CD4-positive, alpha-beta T cell (primary cell): ENCODE results near the gene VPS18. TPM values are rescaled to one million over a fixed set of nuclear protein-coding genes. Genes with fewer than 3 reads are reported as not detected.

Source experiments
- ATAC-seq: fragments of 200-7000 bp; cut with Tn5 transposase; one replicate; pipeline ENCODE4 v1.10.0; 2022; ENCODE audit warnings: mild to moderate bottlenecking; ENCODE audit not compliant: poor library complexity
- CTCF ChIA-PET: fragments of 350-600 bp; sonication (Branson Sonifier 250); formaldehyde crosslinking; loops from one replicate; lab custom pipeline; 2021; ENCODE audit warnings: antibody characterized with exemption, inconsistent platforms; lab: Charles Lee
- POLR2A ChIA-PET: fragments of 350-600 bp; sonication (Branson Sonifier 250); formaldehyde crosslinking; loops from one replicate; lab custom pipeline; 2021; ENCODE audit warnings: antibody characterized with exemption, inconsistent platforms; lab: Charles Lee
- DNase-seq, 14 experiments: peaks; one replicate each; pipeline ENCODE4 v3.0.0-alpha.2; 2013 to 2020; ENCODE audit warnings: mixed read lengths in 2 of 14
- H3K27ac ChIP-seq, 2 donors: one replicate each; pipeline versions ENCODE4 v1.5.1 to v1.7.0; 2013; ENCODE audit warnings: low read length in 2 of 2, low read depth in 1 of 2, mild to moderate bottlenecking in 1 of 2
- H3K27me3 ChIP-seq, 2 experiments: 1 replicate in 1 of 2; 2 replicates in 1 of 2; pipeline versions ENCODE4 v1.6.1 to v1.7.0; 2013; ENCODE audit warnings: low read length in 2 of 2, control low read depth in 1 of 2, mild to moderate bottlenecking in 1 of 2, moderate library complexity in 1 of 2; ENCODE audit not compliant: insufficient read depth in 2 of 2, control insufficient read depth in 1 of 2
- H3K36me3 ChIP-seq: one replicate; pipeline ENCODE4 v1.6.1; 2013; ENCODE audit warnings: low read length, control low read depth; ENCODE audit not compliant: insufficient read depth
- H3K4me1 ChIP-seq: one replicate; pipeline ENCODE4 v1.6.1; 2013; ENCODE audit warnings: low read length, control low read depth; ENCODE audit not compliant: insufficient read depth
- H3K4me3 ChIP-seq: one replicate; pipeline ENCODE4 v1.5.1; 2013; ENCODE audit warnings: mild to moderate bottlenecking, low read length, moderate library complexity
- H3K9me3 ChIP-seq, 2 experiments: 1 replicate in 1 of 2; 2 replicates in 1 of 2; pipeline versions ENCODE4 v1.6.1 to v1.7.0; 2013; ENCODE audit warnings: low read length in 2 of 2, mild to moderate bottlenecking in 2 of 2, control low read depth in 1 of 2, moderate library complexity in 1 of 2; ENCODE audit not compliant: control insufficient read depth in 1 of 2, insufficient read depth in 1 of 2
- H3K27ac Mint-ChIP-seq: one replicate; pipeline ENCODE4 v1.8.0; 2020; ENCODE audit warnings: mixed read lengths
- H3K27me3 Mint-ChIP-seq: one replicate; pipeline ENCODE4 v1.8.0; 2021; ENCODE audit warnings: mixed read lengths
- H3K36me3 Mint-ChIP-seq: one replicate; pipeline ENCODE4 v1.8.0; 2021; ENCODE audit warnings: low read depth, mixed read lengths
- H3K4me1 Mint-ChIP-seq: one replicate; pipeline ENCODE4 v1.8.0; 2021; ENCODE audit warnings: low read depth, mixed read lengths
- H3K4me3 Mint-ChIP-seq: one replicate; pipeline ENCODE4 v1.8.0; 2020; ENCODE audit warnings: mild to moderate bottlenecking, mixed read lengths
- H3K9me3 Mint-ChIP-seq: one replicate; pipeline ENCODE4 v1.8.0; 2020; ENCODE audit warnings: mixed read lengths
- CTCF ChIP-seq: fragments of 200-600 bp; IDR thresholded peaks from one replicate; pipeline ENCODE4 v1.8.0; 2022; ENCODE audit warnings: antibody characterized with exemption, mild to moderate bottlenecking
- intact Hi-C, 2 experiments: fragments of 100-400 bp; cut with DNase I in 1 of 2; cut with micrococcal nuclease in 1 of 2; formaldehyde crosslinking; loops; one replicate each; pipeline versions ENCODE4 v1.15.1 to v1.9.0; 2023 to 2025; cut with DNase I, micrococcal nuclease
- total RNA-seq, 174 experiments: library from RNA in 2 of 174; stranded (reverse) in 2 of 174; gene quantifications; one replicate each; pipeline ENCODE4 v1.2.3 and lab custom pipeline; 2021 to 2026

The VPS18 gene
- total RNA-seq, 2 experiments from 2014 or later: 20.8 to 21.7 TPM

- peaks cover 13% of the 10 kb centered on the region for H3K4me1 ChIP-seq
- Mint-ChIP-seq H3K4me1 (peaks cover 10% of the 10 kb centered on the region), H3K36me3 (no peaks in the 10 kb centered on the region), H3K4me3 (no peak overlapping the region), H3K9me3 (no peaks in the 10 kb centered on the region), H3K27ac (no peak overlapping the region), H3K27me3 (no peaks in the 10 kb centered on the region)
- no peaks in the 10 kb centered on the region for H3K27me3 ChIP-seq
- CTCF ChIA-PET: no interaction called here
- H3K27ac ChIP-seq: no peak overlapping the region
- DNase-seq (no peak), ATAC-seq (no peak)
- peaks cover 2% of the 10 kb centered on the region for H3K36me3 ChIP-seq
- no peak overlapping the region for H3K4me3 ChIP-seq
- no peak for TF ChIP-seq CTCF
- peaks cover 0 to 3% of the 10 kb centered on the region in 2 experiments for H3K9me3 ChIP-seq
- intact Hi-C loops: no loop called here
- POLR2A ChIA-PET: no interaction called here
These were observed 40.1 kb upstream of the VPS18 start for GRCh38 chr15:40854161-40854560.

- no peaks in the 10 kb centered on the region for H3K9me3 Mint-ChIP-seq
- H3K27me3 ChIP-seq: no peaks in the 10 kb centered on the region
- CTCF ChIA-PET: interaction anchor here (5.3 to 6.1 kb wide), 2 partner anchors 34 to 40 kb away, joined by 54 to 135 read pairs; partner anchors contain the start of gene VPS18
- H3K4me3 Mint-ChIP-seq: no peak overlapping the region
- peaks cover 0 to 3% of the 10 kb centered on the region in 2 experiments for H3K9me3 ChIP-seq
- intact Hi-C loops: no loop called here
- POLR2A ChIA-PET: no interaction called here
- no peak overlapping the region for H3K4me3 ChIP-seq
- peaks cover 2% of the 10 kb centered on the region for H3K36me3 ChIP-seq
- H3K36me3 Mint-ChIP-seq: no peaks in the 10 kb centered on the region
- H3K27ac Mint-ChIP-seq: no peak overlapping the region
- H3K4me1 Mint-ChIP-seq: peaks cover 14% of the 10 kb centered on the region
- no peak for DNase-seq
- H3K4me1 ChIP-seq: peaks cover 18% of the 10 kb centered on the region
- no peak for ATAC-seq
- H3K27ac ChIP-seq: no peak overlapping the region
- no peak for TF ChIP-seq CTCF
- H3K27me3 Mint-ChIP-seq: no peaks in the 10 kb centered on the region
These were observed 38.5 kb upstream of the VPS18 start for GRCh38 chr15:40855706-40856234.

- POLR2A ChIA-PET: interaction anchor here (3.3 kb wide), 1 partner anchor 38 kb away, joined by 55 read pairs; the partner anchor contains the start of gene VPS18
- Histone ChIP-seq H3K36me3 (peaks cover 2% of the 10 kb centered on the region), H3K27me3 (no peaks in the 10 kb centered on the region), H3K4me1 (peaks cover 18% of the 10 kb centered on the region), H3K4me3 (no peak overlapping the region), H3K9me3 (peaks cover 0 to 3% of the 10 kb centered on the region in 2 experiments), H3K27ac (no peak overlapping the region)
- no peaks in the 10 kb centered on the region for H3K27me3 Mint-ChIP-seq
- intact Hi-C loops: loop anchor here (1.0 kb wide), 3 partner anchors 38 to 329 kb away; partner anchors contain the start of gene VPS18 (in 1 of the 2)
- no peak overlapping the region for H3K27ac Mint-ChIP-seq
- H3K4me3 Mint-ChIP-seq: no peak overlapping the region
- CTCF ChIA-PET: interaction anchor here (2.7 to 6.1 kb wide), 4 partner anchors 17 to 48 kb away, joined by 21 to 135 read pairs (median 42); partner anchors contain the start of genes RHOV and VPS18
- ATAC-seq: no peak
- DNase-seq: no peak
- peaks cover 14% of the 10 kb centered on the region for H3K4me1 Mint-ChIP-seq
- no peak for TF ChIP-seq CTCF
- H3K36me3 Mint-ChIP-seq: no peaks in the 10 kb centered on the region
- no peaks in the 10 kb centered on the region for H3K9me3 Mint-ChIP-seq
These were observed 37.5 kb upstream of the VPS18 start for GRCh38 chr15:40856746-40857145.
